UCSD-AML1 (cell line): ENCODE measurements around the gene CHID1.

ENCODE experiments used
- DNase-seq: peaks from one replicate; lab custom pipeline; 2025; ENCODE audit not compliant: unreplicated experiment; lab: John Stamatoyannopoulos, UW

The CHID1 gene

GRCh38 chr11:910044-910588, 494 bp downstream of the CHID1 start:
- no peak for DNase-seq

- DNase-seq: no peak
Measured at GRCh38 chr11:909406-909805, 1.2 kb downstream of the CHID1 start.

- no peak for DNase-seq
Measured at GRCh38 chr11:908273-908672, 2.3 kb downstream of the CHID1 start.

- no peak for DNase-seq
Measured at GRCh38 chr11:907668-908067, 2.9 kb downstream of the CHID1 start.

- no peak for DNase-seq
Measured at GRCh38 chr11:905952-906351, 4.7 kb downstream of the CHID1 start.

GRCh38 chr11:904380-904779, 6.2 kb downstream of the CHID1 start:
- no peak for DNase-seq

- DNase-seq: no peak
Measured at GRCh38 chr11:901452-902061, 9.1 kb downstream of the CHID1 start.

GRCh38 chr11:900545-900944, 10.1 kb downstream of the CHID1 start:
- DNase-seq: no peak

GRCh38 chr11:899724-900123, 10.9 kb downstream of the CHID1 start:
- no peak for DNase-seq

- no peak for DNase-seq
Measured at GRCh38 chr11:898540-899190, 11.9 kb downstream of the CHID1 start.

- peak; percentile 29 for DNase-seq
Measured at GRCh38 chr11:898143-898511, 12.5 kb downstream of the CHID1 start.

- no peak for DNase-seq
Measured at GRCh38 chr11:897253-898142, 13.1 kb downstream of the CHID1 start.

- DNase-seq: no peak
Measured at GRCh38 chr11:895331-896110, 15.1 kb downstream of the CHID1 start.

- no peak for DNase-seq
Measured at GRCh38 chr11:894575-895201, 15.9 kb downstream of the CHID1 start.

GRCh38 chr11:893008-893654, 17.5 kb downstream of the CHID1 start:
- DNase-seq: no peak

GRCh38 chr11:890794-891540, 19.6 kb downstream of the CHID1 start:
- DNase-seq: no peak

- no peak for DNase-seq
Measured at GRCh38 chr11:889687-890475, 20.7 kb downstream of the CHID1 start.

- no peak for DNase-seq
Measured at GRCh38 chr11:889257-889656, 21.4 kb downstream of the CHID1 start.
